ENCODE results near the gene PODN. TPM values are rescaled to one million over a fixed set of nuclear protein-coding genes. Genes with fewer than 3 reads are reported as not detected.

The PODN gene
- total RNA-seq, 1 experiment from 2014 or later, result not detected

DNA sequence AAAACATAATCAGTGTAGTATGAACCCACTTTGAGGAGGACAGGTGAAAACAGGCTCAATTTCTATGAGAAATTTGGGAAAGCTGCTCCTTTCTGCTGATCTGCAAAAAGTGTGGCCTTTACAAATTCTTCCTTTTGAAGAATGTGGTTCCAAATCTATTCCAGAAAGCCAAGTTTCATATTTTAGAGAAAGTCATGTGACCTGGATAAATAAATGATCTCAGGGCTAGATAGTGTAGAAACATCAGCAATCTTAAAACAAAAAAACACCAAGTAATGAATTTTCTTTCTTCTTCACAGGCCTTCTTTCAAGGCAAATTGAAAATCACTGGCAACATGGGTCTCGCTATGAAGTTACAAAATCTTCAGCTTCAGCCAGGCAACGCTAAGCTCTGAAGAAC is 11.7 kb upstream of the PODN start:
- no peak for DNase-seq (ENCODE audit: low spot score)

- DNase-seq (ENCODE audit: low spot score), result no peak
Measured at GRCh38 chr1:53051676-53052075, 10.3 kb upstream of the PODN start.

DNA sequence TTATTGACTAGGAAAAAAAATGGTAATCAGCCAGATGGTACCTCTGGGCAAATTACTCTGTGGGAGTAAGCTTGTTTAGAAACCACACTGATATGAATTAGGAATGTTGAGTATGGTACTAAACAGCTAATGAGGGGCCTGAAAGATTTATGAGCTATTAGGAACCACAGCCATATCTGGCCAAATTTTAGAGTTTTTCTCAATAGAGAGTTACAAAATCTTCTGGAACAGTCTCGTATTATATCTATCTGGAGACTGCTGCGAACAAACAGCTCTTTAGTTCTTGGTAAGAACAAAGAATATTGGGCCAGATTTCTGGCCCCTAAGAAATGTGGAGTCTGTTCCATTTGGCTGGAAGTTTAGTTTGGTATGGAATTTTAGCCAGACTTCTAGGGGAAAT is 4.9 kb upstream of the PODN start:
- DNase-seq (ENCODE audit: low spot score), result no peak

- DNase-seq (ENCODE audit: low spot score), result no peak
Measured at GRCh38 chr1:53060579-53060978, 1.4 kb upstream of the PODN start.

DNA sequence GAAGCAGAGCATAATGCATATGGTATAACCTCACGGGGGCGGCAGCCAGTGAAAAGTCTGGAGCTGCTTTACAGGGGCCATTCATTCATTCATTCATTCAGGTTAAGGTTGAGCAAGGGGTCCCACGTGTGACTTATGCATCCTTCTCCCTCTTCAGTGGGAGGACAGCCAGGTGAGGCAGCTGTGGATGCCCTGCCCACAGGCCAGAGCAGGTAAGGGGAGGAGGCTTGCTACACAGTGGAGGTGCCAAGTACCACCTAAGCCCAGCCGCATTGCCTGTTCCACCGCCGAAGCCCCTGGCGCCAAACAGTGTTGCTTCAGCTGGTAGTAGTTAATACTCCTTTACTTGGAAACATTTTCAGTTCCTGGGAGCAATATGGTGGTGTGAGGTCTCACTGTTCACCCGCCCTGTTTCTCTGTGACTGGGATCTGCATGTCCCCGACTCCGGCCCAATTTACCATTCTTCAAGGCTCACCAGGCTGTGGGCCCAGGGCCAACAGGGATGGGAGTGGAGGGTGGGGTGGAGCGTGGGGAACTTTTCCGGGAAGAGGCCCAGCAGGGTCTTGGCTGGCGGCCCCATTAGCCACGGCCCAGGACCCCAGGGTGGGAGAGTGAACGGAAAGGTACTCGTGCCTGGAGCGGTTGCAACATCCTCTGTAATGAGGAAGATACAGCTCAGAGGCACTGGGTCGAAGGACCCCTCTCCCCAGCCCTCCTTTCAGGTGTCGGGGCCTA is 722 bp upstream of the PODN start:
- no peak for DNase-seq (ENCODE audit: low spot score)

GRCh38 chr1:53062708-53063591 is 937 bp downstream of the PODN start:
- no peak for DNase-seq (ENCODE audit: low spot score)

DNA sequence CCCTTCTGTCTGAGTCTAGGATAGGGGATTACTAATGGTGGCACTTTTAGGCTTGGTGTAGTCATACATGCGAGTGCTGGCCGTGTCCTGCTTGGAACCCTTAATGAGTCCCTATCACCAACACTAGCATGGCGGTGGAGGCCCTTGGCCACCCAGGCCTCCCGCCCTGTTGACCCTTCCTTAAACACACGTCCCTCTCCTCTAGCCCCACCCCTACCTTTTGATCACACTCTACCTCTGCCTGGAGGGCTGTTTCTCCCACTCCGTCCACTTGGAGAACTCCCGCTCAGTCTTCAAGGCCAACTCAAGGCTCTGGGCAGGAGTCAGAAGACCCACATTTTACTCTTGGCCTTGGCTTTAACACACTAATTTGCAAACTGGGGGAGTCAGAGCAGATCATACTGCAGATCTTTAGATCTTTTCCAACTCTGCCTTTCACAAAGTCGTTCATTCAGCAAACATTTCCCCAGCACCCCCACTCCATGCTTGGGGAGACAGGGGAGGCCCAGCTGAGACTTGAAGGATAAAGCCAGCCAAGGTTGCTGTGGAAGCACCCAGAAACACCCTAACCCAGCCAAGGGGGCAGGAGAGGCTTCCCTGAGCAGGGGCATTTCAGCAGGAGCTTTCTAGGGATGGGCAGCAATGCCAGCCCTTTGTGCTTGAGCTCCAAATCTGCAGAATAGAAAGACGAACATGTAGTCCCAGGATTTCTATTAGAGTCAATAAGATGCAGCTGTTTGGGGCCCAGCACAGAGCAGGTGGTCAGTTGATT is 1.9 kb downstream of the PODN start:
- DNase-seq (ENCODE audit: low spot score), result no peak

DNA sequence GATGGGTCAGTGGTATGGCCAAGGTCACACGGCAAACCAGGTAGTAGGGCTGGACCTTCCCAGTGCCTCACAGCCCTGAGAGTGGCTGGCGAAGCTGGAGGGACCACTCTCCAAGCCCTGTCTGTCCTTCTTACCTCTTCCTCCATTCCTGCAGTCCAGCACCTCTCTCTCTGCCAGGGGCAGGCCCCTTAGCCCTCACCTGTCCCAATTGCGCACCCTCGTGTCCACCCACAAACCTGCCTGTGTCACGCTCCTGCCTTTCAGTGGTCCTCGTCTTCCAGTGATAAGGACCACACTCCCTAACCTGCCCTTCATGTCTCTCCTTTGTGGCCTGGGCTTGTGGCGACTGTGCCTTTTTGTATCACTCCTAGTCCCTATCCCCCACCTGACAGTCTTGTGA is 3.4 kb downstream of the PODN start:
- DNase-seq (ENCODE audit: low spot score), result no peak

DNA sequence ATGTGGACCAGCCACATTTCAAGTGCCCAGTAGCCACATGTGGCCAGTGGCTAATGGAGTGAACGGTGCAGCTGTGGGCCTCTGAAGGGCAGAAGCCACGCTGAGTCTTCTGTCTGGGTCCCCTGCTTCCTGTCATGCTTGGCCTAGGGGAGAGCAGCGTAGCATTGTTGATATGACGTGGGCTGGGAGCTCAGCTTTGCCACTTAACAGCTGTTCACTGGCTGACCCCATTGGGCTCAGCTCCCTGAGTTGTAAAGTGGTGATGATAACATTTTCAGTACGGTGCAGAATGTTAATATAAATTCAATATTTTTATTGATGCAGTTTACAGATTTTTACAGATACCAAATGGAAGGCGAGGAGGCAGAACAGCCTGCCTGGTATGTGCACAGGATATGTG is 4.5 kb downstream of the PODN start:
- DNase-seq (ENCODE audit: low spot score), result no peak

DNA sequence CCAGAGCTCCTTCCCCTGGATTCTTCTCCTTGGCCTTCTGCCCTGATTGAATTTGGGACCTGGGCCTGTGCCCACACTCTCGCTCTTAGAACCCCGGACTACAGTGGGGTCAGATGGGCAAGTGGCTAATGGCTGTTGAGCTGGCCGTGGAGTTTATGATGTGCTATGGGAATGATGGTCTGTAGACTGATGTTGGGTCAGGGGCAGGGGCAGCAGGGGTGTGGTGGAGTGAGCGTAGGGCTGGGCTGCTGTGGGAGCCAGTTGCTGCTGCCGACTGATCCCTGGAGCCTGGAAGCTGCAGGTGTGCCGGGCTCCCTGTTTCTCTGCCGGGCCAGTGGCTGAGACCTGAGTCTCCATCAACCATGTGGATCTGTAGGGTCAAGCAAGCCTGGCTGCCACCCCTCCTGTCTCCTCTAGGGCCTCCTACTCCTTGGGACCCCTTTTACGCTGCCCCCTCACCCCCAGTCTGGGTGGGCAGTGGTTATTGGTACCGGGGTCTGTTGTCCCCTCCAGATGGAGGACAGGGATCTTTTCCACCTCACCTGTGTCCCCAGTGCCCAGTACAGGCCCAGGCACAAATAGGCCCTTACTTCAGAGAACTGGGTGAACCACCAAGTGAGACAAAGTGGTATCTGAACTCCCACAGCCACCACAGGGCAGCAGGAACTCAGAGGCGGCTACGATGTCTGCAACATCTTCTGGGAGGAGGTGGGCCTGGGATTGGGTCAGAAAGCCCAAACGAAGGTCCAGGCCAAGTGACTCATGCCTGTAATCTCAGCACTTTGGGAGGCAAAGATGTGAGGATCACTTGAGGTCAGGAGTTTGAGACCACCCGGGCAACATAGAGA is 5.1 kb downstream of the PODN start:
- DNase-seq (ENCODE audit: low spot score), result no peak

DNA sequence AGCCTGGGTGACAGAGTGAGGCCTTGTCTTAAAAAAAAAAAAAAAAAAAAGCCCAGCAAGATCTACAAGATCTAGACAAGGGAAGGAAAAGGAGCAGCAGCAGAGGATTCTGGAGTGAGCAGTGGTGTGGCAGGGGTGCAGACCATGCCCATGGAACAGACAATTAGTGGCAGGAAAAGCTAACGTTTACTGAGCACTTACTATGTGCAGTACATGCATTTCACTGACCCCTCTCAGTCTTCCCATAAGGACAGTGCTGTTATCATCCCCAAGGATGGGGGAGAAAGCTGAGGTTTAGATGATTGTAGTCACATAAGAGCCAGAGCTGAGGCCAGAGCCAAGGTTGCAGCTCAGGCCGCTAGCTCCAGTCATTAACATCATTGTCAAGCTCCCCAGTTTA is 5.9 kb downstream of the PODN start:
- no peak for DNase-seq (ENCODE audit: low spot score)

DNA sequence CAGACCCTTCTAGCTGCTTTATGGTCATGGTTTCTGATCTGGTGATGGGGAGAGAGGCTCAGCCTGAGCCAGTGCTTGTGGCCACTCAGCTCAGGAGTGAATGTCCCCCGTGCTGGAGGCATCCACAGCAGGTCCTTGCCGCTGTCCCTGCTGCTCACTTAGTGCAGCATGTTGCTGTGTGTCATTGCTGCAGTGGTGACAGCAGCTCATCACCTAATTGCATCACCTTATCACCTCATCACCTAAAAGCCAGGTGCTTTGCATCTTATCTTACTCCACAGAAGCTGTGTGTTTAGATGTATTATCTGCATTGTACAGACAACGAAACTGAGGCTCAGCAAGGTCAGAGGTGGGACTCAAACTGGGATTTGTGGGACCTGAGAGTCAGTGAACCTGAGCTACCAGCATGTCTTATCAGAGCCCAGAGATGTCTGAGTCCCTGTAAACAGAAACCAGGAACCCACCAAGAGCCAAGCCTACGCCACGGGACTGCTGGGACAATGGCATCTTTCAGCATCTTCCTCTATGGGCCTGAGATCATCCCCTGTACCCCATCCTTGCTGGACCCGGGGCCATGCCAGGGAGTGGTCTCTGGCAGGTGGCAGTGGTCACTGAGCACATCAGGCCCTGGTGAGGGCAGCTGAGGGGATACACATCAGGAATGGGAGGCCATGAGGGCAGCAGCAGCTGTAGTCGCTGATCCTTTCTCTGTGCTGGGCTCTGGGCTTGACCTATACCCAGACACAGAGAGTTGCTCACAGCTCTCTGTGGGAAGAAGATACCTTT is 6.5 kb downstream of the PODN start:
- DNase-seq (ENCODE audit: low spot score), result no peak

DNA sequence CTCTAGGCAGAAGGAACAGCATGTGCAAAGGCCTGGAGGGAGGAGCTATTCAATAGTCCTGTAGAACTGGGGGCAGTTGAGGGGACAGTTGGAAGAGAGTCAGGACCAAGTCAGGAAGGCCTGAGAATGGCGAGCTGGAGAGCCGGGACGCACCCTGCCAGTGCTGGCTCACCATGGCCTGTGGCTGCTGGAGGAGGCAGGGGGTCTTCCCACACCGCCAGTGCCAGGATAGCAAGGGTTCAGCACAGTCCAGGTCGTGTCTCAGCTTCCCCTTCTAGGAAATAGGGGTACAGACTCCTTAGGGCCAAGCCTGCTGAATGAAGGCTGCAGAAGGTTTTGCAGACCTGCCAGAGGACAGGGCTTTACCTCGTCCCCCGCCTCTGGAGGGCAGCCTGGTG is 7.3 kb downstream of the PODN start:
- no peak for DNase-seq (ENCODE audit: low spot score)

DNA sequence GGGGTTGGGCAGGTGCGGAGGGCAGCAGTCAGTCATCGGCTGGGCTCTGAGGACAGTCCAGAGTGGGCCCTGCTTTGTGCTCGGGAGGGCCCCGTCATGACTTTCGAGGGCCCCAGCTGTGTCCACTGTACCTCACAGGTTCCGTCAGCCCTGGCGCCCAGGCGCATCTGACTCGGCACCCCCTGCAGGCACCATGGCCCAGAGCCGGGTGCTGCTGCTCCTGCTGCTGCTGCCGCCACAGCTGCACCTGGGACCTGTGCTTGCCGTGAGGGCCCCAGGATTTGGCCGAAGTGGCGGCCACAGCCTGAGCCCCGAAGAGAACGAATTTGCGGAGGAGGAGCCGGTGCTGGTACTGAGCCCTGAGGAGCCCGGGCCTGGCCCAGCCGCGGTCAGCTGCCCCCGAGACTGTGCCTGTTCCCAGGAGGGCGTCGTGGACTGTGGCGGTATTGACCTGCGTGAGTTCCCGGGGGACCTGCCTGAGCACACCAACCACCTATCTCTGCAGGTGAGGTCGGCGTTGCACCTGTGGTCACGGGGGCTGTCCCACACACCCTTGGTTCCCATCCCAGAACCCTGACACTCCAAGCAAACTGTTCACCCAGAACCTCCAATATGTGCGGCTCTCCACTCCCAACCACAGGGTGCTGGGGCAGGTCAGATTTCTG is 7.8 kb downstream of the PODN start:
- no peak for DNase-seq (ENCODE audit: low spot score)

- no peak for DNase-seq (ENCODE audit: low spot score)
Measured at GRCh38 chr1:53070621-53071020, 8.6 kb downstream of the PODN start.

- no peak for DNase-seq (ENCODE audit: low spot score)
Measured at GRCh38 chr1:53071167-53071865, 9.3 kb downstream of the PODN start.

- DNase-seq (ENCODE audit: low spot score), result no peak
Measured at GRCh38 chr1:53071915-53072314, 9.9 kb downstream of the PODN start.

DNA sequence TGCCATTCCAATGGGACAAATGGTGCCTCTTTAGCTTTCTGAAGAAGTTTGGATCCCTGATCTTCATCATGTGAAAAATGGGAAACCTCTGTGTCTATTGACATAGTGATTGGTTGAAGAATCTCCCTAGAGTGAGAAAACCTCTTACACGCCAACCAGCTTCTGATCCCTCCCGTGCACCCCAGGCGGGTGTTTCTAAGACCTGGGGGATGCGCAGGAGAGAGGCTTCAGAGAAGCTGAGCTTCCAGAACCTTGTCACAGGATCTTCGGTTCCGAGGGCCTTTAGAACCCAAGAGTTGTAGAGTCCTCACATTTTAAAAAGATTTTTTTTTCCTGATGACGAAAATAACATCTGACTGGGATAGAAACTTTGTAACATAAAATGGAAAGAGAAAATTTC is 11.3 kb downstream of the PODN start:
- DNase-seq (ENCODE audit: low spot score), result no peak

GRCh38 chr1:53073868-53074311 is 11.9 kb downstream of the PODN start:
- DNase-seq (ENCODE audit: low spot score), result no peak

Measured in A172 (cell line).